ENCODE results near the gene COLEC11. TPM values are rescaled to one million over a fixed set of nuclear protein-coding genes. Genes with fewer than 3 reads are reported as not detected.

The COLEC11 gene
- total RNA-seq, 1 donor from 2014 or later = 40.1 TPM

- peak; percentile 2 for ATAC-seq
Observed at GRCh38 chr2:3584608-3585260, 10.2 kb upstream of the COLEC11 start.

GRCh38 chr2:3585261-3586109 lies 9.4 kb upstream of the COLEC11 start:
- ATAC-seq = peak; percentile 89
- DNase-seq (ENCODE audit: low spot score) = peak; percentile 87

More at GRCh38 chr2:3584608-3585260, 10.2 kb upstream of the COLEC11 start:
- DNase-seq (ENCODE audit: low spot score) = peak; percentile 37

DNA sequence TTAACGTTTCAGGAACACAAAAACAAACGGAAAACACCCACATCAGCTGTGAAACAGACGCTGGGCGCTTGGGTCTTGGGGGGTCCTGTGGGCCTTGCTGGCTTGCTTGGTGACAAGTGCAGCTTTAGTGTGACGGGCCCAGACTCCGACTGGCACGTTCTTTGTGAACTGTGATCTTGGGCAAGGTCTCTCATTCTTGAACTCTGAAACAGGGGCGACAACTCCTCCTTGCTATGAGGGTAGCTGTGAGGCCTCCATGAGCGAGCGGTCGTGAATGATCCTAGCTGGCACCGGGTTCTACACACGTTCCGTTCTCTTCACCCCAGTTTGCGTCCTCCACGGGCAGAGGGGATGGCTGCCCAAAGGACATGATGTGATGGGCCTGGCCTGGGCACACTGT lies 8.7 kb upstream of the COLEC11 start:
- no peak for ATAC-seq

GRCh38 chr2:3587021-3587420 lies 7.9 kb upstream of the COLEC11 start:
- ATAC-seq (no peak), DNase-seq (ENCODE audit: low spot score) (peak; percentile 33)

More for the DNA sequence above, 8.7 kb upstream of the COLEC11 start:
- DNase-seq (ENCODE audit: low spot score) = no peak

DNA sequence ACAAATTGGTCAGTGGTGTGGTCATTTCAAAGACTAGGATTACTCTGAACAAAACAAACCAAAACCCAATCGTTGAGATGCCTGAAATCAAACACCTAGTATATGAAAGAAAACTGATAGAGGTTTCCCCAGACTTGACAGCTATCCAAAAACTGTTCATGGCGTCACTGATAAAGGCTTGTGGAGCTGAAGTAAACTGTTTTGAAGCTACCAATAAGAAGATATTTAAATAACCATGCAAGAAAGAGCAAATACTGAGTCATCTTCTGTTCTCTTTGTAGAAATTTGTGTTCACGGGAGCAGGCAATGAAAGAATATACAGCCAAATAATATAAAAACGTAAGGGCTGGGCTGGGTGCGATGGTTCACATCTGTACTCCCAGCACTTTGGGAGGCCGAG lies 7.5 kb upstream of the COLEC11 start:
- ATAC-seq = no peak
- no peak for DNase-seq (ENCODE audit: low spot score)

DNA sequence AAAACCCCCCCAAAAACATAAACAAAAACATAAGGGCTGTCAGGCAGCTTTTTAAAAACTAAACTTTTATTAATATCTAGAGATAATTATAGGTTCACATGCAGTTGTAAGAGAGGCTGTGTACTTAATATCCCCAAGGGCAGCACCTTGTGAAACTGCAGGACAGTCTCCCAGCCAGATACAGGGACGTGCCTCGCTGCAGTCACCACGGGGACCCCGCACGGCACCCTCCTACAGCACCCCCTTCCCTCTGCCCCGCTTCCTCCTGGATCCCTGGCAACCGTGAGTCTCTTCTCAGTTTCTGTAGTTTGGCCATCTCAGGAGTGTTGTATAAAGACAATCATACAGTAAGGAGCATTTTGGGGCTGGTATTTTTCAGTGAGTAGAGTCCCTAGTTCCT lies 6.8 kb upstream of the COLEC11 start:
- ATAC-seq (no peak), DNase-seq (ENCODE audit: low spot score) (no peak)

GRCh38 chr2:3589086-3589485 lies 5.8 kb upstream of the COLEC11 start:
- DNase-seq (ENCODE audit: low spot score) (no peak), ATAC-seq (no peak)

DNA sequence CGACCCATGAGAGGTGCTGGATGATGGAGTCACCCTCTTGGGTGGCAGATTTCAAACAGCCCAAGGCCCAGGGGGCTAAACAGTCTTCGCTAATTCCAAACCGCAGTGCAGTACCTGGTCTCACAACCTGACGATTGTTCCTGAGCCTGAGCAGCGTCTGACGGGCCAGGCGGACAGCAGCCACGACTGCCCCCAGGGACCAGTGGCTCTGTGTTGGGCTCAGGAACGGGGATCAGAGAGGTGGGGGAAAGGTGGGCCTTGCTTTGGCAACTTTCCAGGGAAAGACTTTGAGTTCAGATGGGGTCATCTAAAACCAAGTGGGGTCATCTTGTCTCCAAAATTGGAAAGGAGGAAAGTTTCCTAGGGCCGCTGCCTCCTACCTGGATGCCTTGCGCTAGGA lies 492 bp downstream of the COLEC11 start:
- ATAC-seq = no peak
- peak; percentile 32 for DNase-seq (ENCODE audit: low spot score)

GRCh38 chr2:3595985-3596384 lies 1.1 kb downstream of the COLEC11 start:
- DNase-seq (ENCODE audit: low spot score) (peak; percentile 21), ATAC-seq (no peak)

DNA sequence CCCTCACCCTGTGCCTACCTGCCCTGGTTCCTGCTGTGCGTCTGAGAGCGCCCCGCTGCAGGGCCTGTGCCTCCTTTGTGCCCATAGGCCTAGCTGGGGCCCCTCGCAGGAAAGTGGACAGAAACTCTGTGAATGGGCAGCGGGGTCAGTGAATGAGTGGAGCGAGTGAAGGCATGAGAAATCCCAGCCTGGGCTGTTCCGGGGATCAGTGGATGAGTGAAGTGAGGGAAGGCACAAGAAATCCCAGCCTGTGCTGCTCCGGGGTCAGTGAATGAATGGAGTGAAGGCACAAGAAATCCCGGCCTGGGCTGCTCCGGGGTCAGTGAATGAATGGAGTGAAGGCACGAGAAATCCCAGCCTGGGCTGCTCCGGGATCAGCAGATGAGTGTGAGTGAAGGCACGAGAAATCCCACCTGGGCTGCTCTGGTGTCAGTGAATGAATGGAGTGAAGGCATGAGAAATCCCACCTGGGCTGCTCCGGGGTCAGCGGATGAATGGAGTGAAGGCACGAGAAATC lies 2.0 kb downstream of the COLEC11 start:
- ATAC-seq (no peak), DNase-seq (ENCODE audit: low spot score) (peak; percentile 39)

DNA sequence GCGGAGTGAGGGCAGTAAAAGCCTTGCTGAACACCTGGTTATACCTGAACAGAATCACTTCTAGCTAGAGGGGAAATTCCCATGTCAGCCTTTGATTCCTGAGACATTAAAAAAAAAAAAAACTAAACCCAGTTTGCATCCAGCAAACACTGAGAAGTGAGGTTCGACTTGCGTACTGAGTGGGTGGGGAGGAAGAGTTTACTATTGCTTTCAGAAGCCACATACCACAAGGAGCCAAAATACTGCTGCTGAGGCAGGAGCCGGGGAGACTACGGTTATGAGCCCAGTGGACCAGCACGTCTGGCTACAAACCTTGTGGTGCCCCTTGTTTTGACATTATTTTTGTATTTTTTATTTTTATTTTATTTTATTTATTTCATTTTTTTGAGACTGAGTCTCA lies 2.7 kb downstream of the COLEC11 start:
- DNase-seq (ENCODE audit: low spot score) (no peak), ATAC-seq (no peak)

DNA sequence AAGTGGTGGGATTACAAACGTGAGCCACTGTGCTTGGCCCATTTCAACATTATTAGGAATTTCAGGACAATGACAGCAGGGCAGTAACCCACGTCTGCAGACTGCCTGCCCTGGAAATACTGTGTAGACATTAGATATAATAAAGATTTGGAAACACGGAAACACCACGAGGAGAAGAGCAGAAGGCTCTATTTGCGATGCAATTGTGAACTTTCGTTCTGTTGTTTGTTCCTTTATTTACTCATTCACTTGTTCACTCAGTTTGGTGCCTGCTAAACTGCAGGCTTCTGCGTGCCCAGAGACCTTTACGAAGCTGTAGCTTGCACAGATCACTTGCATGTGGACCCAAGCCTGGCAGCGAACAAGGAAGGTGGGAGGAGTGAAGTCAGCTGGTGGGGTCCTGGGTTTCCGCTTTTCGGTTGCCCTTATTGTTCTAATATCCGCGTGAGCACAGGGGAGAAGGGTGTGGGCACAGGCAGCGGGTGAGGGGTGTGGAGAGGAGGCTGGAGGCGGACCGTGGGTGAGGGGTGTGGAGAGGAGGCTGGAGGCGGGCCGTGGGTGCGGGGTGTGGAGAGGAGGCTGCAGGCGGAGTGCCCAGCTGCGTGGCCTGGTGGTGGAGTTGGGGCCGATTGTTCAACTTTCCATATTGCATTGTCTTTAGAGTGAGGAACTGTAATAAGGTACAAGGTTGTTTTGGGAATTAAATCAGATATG lies 3.4 kb downstream of the COLEC11 start:
- peak; percentile 33 for DNase-seq (ENCODE audit: low spot score)
- no peak for ATAC-seq

DNA sequence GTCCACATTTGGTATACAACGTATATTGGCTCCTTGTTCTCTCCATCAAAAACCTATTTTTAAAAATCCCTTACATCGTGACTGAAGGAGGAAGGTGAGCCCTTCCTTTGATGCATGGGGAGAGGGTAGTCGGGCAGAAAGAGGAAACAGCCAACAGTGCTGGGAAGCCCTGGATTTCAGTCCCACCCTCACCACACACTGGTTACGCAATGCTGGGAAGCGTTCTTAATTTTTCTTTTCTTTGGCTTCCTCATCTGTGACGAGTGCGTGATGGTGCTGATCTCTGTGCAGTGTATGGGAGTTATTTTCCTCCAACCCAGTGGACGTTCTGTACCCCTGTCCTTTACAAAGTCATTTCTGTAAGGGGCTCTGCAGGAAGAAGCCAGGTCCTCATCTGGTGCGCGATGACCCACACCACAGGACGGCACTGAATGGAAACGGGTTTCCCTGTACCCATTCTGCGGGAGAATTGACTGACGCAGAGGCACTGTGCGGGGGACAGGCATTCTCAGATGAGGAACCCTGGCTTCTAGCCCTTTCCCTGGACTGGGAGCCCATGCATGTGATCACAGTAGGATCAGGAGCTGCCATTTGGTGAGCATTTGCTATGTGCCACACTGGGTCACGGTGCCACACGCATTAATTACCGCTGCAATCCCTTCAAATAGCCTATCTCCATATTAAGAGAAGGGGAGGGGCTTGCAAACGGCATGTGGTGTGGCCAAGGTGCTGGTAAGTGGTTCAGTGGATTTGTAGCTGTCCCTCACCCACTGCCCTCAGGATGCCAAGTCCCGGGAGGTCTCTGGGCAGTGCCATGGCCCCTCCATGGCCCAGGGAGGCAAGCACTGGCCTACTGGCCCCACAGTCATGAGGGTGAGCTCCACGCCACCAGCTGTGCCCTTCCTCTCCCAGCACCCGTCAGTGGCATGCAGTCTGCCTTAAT lies 4.3 kb downstream of the COLEC11 start:
- DNase-seq (ENCODE audit: low spot score) (peak; percentile 37), ATAC-seq (no peak)

- ATAC-seq = no peak
- DNase-seq (ENCODE audit: low spot score) = peak; percentile 28
Observed at GRCh38 chr2:3600256-3600855, 5.4 kb downstream of the COLEC11 start.

DNA sequence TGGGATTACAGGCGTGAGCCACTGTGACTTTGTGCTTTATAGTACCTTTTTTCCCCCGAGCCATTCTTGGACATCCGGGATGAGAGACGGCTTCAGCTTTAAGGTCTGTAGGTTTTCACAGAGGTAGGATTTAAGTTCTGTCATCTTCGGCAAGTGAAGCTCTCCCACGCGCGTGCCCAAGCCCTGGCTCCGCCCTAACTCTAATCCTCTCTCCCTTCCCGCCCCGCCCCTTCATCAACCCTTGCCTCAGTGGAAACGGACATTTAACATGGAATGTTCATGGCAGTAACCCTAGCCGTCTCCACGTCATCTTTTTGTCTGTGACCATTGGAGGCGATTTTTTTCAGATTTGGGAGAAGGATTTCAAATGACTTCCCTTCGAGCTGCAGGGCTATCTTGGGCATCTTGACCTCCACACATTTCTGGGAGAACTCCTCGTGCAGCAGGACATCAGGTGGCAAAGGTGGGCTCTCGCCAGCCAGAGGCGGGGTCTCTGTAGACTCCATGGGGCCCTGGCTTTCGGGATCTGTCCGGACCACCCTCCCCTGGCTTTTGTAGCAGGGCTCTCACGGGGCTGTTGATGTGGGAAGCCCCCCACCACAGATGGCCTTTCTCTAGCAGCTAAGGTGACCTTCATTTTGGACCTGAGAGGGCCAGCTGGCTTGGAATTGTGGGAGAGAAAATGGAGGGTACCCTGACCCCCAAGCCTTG lies 6.8 kb downstream of the COLEC11 start:
- peak; percentile 39 for DNase-seq (ENCODE audit: low spot score)
- no peak for ATAC-seq

- DNase-seq (ENCODE audit: low spot score) (peak; percentile 41), ATAC-seq (peak; percentile 40)
Observed at GRCh38 chr2:3602553-3603339, 7.8 kb downstream of the COLEC11 start.

DNA sequence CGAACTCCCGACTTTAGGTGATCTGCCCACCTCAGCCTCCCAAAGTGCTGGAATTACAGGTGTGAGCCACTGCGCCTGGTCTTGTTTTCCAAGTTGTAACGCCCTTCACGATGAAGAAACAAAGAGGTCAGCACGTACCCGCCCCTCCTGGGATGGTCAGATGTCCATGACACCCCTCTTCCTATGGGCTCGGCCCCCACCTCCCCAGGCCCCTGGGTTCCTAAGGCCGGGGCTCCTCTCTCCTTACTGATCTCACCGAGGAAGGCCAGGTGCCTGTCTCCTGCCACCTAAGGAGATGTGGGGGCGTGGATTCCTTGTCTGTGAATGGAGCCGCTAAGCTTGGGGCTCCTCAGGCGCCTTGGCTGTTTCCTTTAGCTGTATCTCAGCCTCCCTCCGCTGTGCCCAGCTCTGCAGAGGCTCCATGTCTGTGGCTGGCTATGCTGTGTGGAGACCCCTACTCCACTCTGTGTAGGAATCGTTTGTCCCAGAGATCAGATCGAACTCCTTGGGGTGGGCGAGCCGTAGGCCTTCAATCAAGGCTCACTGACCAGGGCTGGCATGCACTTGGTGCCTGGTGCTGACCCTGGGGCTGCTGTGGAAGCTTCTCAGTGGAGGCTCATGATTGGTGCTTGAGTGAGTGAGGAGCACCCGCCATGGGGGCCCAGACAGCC lies 8.8 kb downstream of the COLEC11 start:
- DNase-seq (ENCODE audit: low spot score) (peak; percentile 27), ATAC-seq (no peak)
